ENCODE measurements around the gene VAPB.

DNA sequence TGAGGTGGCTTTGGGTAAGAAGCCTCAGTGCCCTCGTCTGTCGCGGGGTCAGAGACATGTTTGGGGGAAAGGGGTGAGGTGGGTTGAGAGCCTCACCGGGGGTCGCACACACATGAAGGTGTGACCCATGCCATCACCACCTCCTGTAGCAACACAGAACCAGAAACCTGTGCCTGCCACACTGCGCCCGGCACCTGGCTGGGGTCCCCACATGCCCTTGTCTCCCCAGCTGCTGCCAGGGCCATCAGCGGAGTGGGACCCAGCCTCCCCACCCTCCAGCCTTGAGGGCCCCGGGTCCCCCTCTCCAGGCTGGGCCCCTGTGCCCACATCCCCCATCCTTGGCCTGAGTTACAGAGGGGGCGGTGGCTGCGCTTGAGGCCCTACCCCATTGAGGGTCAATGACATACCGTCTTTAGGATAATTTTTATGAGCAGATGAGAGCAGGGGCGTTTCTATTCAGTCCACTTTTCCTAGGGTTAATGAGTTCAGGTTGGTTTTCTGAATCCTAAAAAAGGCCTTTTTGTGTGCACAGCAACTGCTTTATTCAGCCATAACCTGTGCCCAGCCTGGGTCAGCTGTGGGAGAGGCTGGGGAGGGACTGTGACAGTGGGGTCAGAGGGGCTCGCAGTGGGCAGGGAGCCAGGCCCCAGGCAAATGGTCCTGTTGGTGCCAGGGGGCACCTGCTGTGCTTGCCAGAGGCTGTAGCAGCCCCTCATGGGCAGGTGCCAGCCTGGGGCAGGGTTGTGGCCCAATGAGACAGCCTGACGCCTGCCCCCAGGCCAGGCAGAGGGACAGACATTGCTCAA lies 106.8 kb downstream of the VAPB start:
- TF ChIP-seq, protein P1, sequence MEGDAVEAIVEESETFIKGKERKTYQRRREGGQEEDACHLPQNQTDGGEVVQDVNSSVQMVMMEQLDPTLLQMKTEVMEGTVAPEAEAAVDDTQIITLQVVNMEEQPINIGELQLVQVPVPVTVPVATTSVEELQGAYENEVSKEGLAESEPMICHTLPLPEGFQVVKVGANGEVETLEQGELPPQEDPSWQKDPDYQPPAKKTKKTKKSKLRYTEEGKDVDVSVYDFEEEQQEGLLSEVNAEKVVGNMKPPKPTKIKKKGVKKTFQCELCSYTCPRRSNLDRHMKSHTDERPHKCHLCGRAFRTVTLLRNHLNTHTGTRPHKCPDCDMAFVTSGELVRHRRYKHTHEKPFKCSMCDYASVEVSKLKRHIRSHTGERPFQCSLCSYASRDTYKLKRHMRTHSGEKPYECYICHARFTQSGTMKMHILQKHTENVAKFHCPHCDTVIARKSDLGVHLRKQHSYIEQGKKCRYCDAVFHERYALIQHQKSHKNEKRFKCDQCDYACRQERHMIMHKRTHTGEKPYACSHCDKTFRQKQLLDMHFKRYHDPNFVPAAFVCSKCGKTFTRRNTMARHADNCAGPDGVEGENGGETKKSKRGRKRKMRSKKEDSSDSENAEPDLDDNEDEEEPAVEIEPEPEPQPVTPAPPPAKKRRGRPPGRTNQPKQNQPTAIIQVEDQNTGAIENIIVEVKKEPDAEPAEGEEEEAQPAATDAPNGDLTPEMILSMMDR (IDR thresholded peaks at IDR 0.05 in 8 of 11, conservative IDR thresholded peaks at IDR 0.05 in 3 of 11): no peak
- TF ChIP-seq POLR2A (IDR thresholded peaks at IDR 0.05) (no peak), POLR2AphosphoS5 (IDR thresholded peaks at IDR 0.05) (no peak)
